Keratinocyte (primary cell): Measurements from ENCODE around the gene FNIP2.

Experiments used
- EZH2 ChIP-seq: IDR thresholded peaks from one replicate; pipeline ENCODE4 v1.6.1; 2012; ENCODE audit warnings: inconsistent platforms, mild to moderate bottlenecking, low read length, moderate library complexity
- TF ChIP-seq, protein P1 (sequence below), 3 experiments: IDR thresholded peaks in 1 of 3; conservative IDR thresholded peaks in 1 of 3; optimal IDR thresholded peaks in 1 of 3; 2 replicates in 2 of 3; 3 replicates in 1 of 3; pipeline versions ENCODE3 to v1.5.1; 2011; ENCODE audit warnings: low read length in 3 of 3, mild to moderate bottlenecking in 3 of 3, moderate library complexity in 2 of 3, control low read depth in 1 of 3, inconsistent platforms in 1 of 3; ENCODE audit not compliant: insufficient read depth in 2 of 3; ENCODE audit errors: extremely low read depth in 1 of 3

DNA sequence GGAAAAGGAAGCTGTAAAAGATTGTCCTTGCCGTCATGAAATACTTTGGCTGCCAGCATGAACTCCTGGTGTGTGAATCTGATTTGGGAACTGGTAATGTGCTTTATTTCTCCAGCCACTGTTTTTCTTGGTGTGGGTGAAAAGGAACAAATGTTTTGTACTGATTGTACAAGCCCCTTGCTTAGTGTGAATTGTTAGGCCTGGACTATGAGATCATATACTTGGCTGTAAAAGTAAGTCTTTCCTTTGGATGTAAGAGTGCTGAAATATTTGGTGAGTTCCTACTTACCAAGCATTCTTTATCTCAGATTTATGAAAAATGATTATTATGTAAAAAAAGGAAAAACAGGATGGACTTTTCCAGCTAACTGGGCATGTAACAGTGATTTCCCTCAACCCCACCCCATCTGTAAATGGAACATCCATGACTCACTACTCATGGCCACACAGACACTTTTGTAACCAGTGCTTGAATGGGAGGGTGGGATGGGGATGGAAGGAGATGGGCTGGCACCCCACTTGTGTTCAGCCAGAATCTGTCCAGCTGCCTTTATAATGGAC is 6.3 kb downstream of the FNIP2 start:
- TF ChIP-seq EZH2 = no peak
- TF ChIP-seq, protein P1, sequence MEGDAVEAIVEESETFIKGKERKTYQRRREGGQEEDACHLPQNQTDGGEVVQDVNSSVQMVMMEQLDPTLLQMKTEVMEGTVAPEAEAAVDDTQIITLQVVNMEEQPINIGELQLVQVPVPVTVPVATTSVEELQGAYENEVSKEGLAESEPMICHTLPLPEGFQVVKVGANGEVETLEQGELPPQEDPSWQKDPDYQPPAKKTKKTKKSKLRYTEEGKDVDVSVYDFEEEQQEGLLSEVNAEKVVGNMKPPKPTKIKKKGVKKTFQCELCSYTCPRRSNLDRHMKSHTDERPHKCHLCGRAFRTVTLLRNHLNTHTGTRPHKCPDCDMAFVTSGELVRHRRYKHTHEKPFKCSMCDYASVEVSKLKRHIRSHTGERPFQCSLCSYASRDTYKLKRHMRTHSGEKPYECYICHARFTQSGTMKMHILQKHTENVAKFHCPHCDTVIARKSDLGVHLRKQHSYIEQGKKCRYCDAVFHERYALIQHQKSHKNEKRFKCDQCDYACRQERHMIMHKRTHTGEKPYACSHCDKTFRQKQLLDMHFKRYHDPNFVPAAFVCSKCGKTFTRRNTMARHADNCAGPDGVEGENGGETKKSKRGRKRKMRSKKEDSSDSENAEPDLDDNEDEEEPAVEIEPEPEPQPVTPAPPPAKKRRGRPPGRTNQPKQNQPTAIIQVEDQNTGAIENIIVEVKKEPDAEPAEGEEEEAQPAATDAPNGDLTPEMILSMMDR (optimal IDR thresholded peaks at IDR 0.05 in 1 of 3, IDR thresholded peaks at IDR 0.05 in 1 of 3, conservative IDR thresholded peaks at IDR 0.05 in 1 of 3; ENCODE audit: extremely low read depth in 1 of 3, insufficient read depth in 2 of 3, low read length in 3 of 3) = no peak
